OCI-LY1 (cell line): Measurements from ENCODE around the gene TAAR9.

ENCODE experiments used
- CTCF ChIP-seq: fragments of 200-600 bp; sonication (generic), shearing (Covaris generic); IDR thresholded peaks from 2 replicates; pipeline ENCODE4 v1.5.1; 2017; ENCODE audit warnings: mild to moderate bottlenecking, antibody characterized with exemption, low read length, moderate library complexity, mixed read lengths
- EZH2 ChIP-seq: fragments of 200-600 bp; sonication (generic), shearing (Covaris generic); IDR thresholded peaks from 2 replicates; pipeline ENCODE4 v1.8.0; 2017; ENCODE audit warnings: borderline replicate concordance, mixed run types, mild to moderate bottlenecking, antibody characterized with exemption, low read length, moderate library complexity, mixed read lengths

GRCh38 chr6:132568611-132569010 lies 30.5 kb downstream of the TAAR9 start:
- TF ChIP-seq EZH2 = no peak
- no peak for TF ChIP-seq CTCF
